Right lobe of liver (tissue), 6 donors: Measurements from ENCODE around the gene DAPK1. TPM values are rescaled to one million over a fixed set of nuclear protein-coding genes. Genes with fewer than 3 reads are reported as not detected.

Source experiments
- ATAC-seq, 4 donors: fragments of 200-7000 bp; cut with Tn5 transposase; one replicate each; pipeline ENCODE4 v1.9.1; 2020; ENCODE audit warnings: mild to moderate bottlenecking in 4 of 4, moderate library complexity in 4 of 4
- DNase-seq, 3 donors: peaks; one replicate each; pipeline ENCODE4 v3.0.0-alpha.2; 2020
- H3K27ac ChIP-seq, 3 donors: fragments of 200-600 bp; one replicate each; pipeline ENCODE4 v1.8.0; 2022
- H3K27me3 ChIP-seq, 2 donors: fragments of 200-600 bp; one replicate each; pipeline ENCODE4 v1.8.0; 2022
- H3K36me3 ChIP-seq, 4 donors: fragments of 200-600 bp; sonication (generic) in 1 of 4; one replicate each; pipeline versions ENCODE4 v1.5.1 to v1.8.0; 2017 to 2022; ENCODE audit warnings: control low read depth in 1 of 4
- H3K4me1 ChIP-seq, 4 donors: fragments of 200-600 bp; sonication (generic) in 1 of 4; one replicate each; pipeline versions ENCODE4 v1.5.1 to v1.8.0; 2017 to 2022; ENCODE audit warnings: control low read depth in 1 of 4
- H3K4me3 ChIP-seq, 3 donors: fragments of 200-600 bp; one replicate each; pipeline ENCODE4 v1.8.0; 2022
- H3K9me3 ChIP-seq, 4 donors: fragments of 200-600 bp; sonication (generic) in 1 of 4; one replicate each; pipeline versions ENCODE4 v1.5.1 to v1.8.0; 2017 to 2022; ENCODE audit warnings: control low read depth in 1 of 4
- POLR2A ChIP-seq: fragments of 450-650 bp; IDR thresholded peaks from one replicate; pipeline ENCODE4 v1.6.1; 2017; ENCODE audit warnings: antibody characterized with exemption, mild to moderate bottlenecking
- WGBS: methylation state at CpG from one replicate; pipeline ENCODE4 v1.1.6; 2018; ENCODE audit warnings: low coverage, low lambda C conversion rate; ENCODE audit not compliant: insufficient coverage; ENCODE audit errors: missing lambda C conversion rate; 5-methylcytosine and 5-hydroxymethylcytosine counted together
- intact Hi-C, 2 donors: fragments of 100-400 bp; cut with DNase I; formaldehyde crosslinking; loops; one replicate each; pipeline versions ENCODE4 v1.11.2 to v1.14.1; 2022
- total RNA-seq, 6 experiments: library from RNA; depleted of rRNA in 2 of 6; stranded (reverse); fragments of >200 nt in 2 of 6; fragmentation: NEBNext Ultra II Directional in 3 of 6; extraction: Animal tissue kit (Norgen Biotek cat#: 25700) in 3 of 6; gene quantifications; one replicate each; pipeline versions ENCODE4 v1.1.0 to v1.2.4, GENCODE V29; 2016 to 2023
- TF ChIP-seq, protein P1 (sequence below), 4 donors: fragments of 200-600 bp in 3 of 4; fragments of 450-650 bp in 1 of 4; IDR thresholded peaks; one replicate each; pipeline versions ENCODE4 v1.5.1 to v1.8.0; 2016 to 2022; ENCODE audit warnings: antibody characterized with exemption in 4 of 4, mild to moderate bottlenecking in 2 of 4
- donor health status: DM: no; HTN: yes; CAD: no.
- donor health status: DM: no; HTN: no; CAD: no.
- donor health status: DM: no; HTN: no; CAD: no.
- donor health status: DM: no; HTN: yes; CAD: no.
- donor health status: DM: no; HTN: yes; CAD: no.

The DAPK1 gene
- total RNA-seq, 6 experiments from 2014 or later, result 17.4 to 55.0 (median 33.9) TPM

DNA sequence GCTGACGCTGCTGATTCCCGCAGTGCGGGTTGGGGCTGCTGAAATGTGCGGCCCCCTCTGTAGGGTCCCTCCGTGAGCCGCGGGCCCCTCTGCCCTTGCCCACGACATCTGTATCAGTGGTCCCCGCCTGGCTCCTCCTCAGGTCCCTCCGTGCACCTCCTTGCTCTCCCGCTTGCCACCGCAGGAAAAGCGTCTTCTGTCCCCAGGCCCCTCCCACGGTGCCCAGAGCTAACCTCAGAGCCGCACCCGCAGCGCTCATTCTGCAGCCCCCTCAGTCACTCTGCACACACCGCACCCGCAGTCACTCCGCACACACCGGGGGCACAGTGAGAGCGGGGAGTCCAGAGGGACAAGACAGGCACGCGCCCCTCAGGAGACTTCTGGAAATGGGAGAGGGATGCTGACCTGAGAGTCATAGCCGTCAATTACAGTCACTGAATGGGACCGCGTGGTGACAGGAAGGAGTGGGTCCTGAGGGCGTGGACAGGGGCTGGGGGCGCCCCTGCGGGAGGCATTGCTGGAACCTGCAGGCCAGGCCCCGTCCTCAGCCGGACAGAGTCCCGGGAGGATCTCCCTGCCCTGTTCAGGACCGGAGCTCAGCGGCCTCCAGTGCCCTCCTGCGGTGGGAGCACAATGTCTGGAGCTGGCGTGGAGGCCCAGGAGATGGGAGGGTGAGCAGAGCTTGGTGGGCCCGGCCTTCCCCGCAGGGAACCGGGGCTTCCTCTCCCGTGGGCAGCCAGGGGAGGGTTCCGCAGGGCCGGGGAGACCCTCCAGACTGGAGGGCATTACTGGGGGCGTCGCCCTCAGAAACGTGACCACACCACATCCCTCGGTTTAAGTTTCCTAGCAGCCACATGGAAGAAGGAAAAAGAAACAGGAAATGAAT lies 162.1 kb downstream of the DAPK1 start:
- H3K36me3 ChIP-seq, result peaks cover 2 to 16% (median 7%) of the 10 kb centered on the region in 4 donors
- H3K9me3 ChIP-seq, result no peaks in the 10 kb centered on the region
- DNase-seq (no peak), ATAC-seq (no peak)
- no peaks in the 10 kb centered on the region for H3K27me3 ChIP-seq
- H3K4me1 ChIP-seq, result no peaks in the 10 kb centered on the region
- H3K4me3 ChIP-seq, result no peak overlapping the region
- WGBS, result 95% methylated on average over 12 of the region's 47 CpGs
- intact Hi-C loops, result loop anchor here (5.0 to 10.0 kb wide), 3 partner anchors 145 to 325 kb away; no protein-coding TSS in a partner anchor
- no peak overlapping the region for H3K27ac ChIP-seq
- no peak for TF ChIP-seq POLR2A
- TF ChIP-seq, protein P1, sequence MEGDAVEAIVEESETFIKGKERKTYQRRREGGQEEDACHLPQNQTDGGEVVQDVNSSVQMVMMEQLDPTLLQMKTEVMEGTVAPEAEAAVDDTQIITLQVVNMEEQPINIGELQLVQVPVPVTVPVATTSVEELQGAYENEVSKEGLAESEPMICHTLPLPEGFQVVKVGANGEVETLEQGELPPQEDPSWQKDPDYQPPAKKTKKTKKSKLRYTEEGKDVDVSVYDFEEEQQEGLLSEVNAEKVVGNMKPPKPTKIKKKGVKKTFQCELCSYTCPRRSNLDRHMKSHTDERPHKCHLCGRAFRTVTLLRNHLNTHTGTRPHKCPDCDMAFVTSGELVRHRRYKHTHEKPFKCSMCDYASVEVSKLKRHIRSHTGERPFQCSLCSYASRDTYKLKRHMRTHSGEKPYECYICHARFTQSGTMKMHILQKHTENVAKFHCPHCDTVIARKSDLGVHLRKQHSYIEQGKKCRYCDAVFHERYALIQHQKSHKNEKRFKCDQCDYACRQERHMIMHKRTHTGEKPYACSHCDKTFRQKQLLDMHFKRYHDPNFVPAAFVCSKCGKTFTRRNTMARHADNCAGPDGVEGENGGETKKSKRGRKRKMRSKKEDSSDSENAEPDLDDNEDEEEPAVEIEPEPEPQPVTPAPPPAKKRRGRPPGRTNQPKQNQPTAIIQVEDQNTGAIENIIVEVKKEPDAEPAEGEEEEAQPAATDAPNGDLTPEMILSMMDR (IDR thresholded peaks at IDR 0.05), result no peak

GRCh38 chr9:87661241-87661640 lies 163.6 kb downstream of the DAPK1 start:
- ATAC-seq (no peak), DNase-seq (no peak)
- H3K4me3 ChIP-seq, result no peak overlapping the region
- no peaks in the 10 kb centered on the region for H3K27me3 ChIP-seq
- H3K9me3 ChIP-seq, result peaks cover 0 to under 1% (median 0%) of the 10 kb centered on the region in 4 donors
- no peak overlapping the region for H3K27ac ChIP-seq
- no peaks in the 10 kb centered on the region for H3K4me1 ChIP-seq
- WGBS, result 88% methylated on average over 1 of the region's 1 CpG
- H3K36me3 ChIP-seq, result peaks cover 0 to 16% (median 7%) of the 10 kb centered on the region in 4 donors
- TF ChIP-seq, protein P1 (IDR thresholded peaks at IDR 0.05), result no peak
- no peak for TF ChIP-seq POLR2A
- intact Hi-C loops, result loop anchor here (5.0 to 10.0 kb wide), 2 partner anchors 324 to 326 kb away; no protein-coding TSS in a partner anchor

DNA sequence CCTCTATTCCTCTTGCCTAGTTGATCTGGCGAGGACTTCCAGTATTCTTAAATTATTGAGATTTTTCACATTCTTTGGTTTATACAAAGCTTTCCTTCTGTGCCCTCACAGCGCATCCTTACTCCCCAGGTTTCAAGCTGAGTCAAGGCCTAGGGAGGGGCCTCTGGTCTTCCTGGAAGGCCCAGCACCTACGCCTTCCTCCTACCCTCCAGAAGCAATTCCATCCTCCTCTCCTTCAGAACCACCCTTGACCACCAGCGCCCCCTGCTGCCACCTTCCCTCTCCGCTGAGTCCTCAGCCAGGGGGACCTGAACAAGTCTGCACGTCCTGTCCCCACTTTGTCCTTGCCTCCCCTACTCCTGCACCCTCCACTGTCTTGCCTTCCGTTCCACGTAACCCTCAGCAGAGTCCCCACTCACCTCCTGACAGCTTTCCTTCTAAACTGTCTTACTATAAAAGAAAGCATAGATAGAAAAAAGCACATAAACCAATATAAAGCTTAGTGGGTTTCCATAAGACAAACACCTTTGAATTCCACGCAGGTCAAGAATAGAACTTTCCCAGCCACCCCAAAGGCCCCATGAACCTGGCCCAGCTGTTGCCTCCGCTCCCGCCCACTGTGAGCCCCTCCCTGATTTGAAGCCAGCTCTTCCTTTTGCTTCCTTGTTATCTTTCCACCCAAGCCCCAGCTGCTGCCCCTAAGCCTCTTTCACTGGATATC lies 165.3 kb downstream of the DAPK1 start:
- intact Hi-C loops, result loop anchor here (5.0 to 10.0 kb wide), 2 partner anchors 326 to 328 kb away; no protein-coding TSS in a partner anchor
- TF ChIP-seq, protein P1 (IDR thresholded peaks at IDR 0.05), result peak; percentile 73 to 82 (median 78)
- TF ChIP-seq POLR2A, result no peak
- H3K27me3 ChIP-seq, result no peaks in the 10 kb centered on the region
- H3K27ac ChIP-seq, result no peak overlapping the region
- WGBS, result 65% methylated on average over 11 of the region's 11 CpGs
- peaks cover 0 to 3% (median 0%) of the 10 kb centered on the region in 4 donors for H3K9me3 ChIP-seq
- no peaks in the 10 kb centered on the region for H3K4me1 ChIP-seq
- DNase-seq (peak; percentile 81 to 83 (median 82)), ATAC-seq (peak; percentile 84 to 92 (median 88))
- no peak overlapping the region for H3K4me3 ChIP-seq
- peaks cover under 1 to 21% (median 6%) of the 10 kb centered on the region in 4 donors for H3K36me3 ChIP-seq

DNA sequence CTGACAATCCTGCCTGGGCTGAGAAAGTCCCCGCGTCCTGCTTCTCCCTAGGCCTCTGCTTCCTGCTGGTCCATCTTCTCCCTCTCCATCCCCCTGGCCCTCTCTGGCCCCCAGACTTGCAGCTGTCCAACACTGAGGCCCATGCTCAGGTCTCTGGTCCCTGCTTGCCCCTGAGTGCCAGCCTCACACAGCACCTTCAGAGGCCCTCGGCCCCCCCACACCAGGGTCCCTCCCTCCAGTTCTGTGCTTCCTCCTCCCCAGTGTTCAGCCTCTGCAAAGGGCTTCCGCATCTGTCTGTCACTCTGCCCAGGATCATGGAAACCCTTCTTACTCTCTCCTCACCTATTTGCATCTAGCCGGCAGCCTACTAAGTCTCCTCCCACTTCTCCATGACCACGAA lies 165.9 kb downstream of the DAPK1 start:
- ATAC-seq, result no peak
- Histone ChIP-seq H3K9me3 (peaks cover 0 to 3% (median 0%) of the 10 kb centered on the region in 4 donors), H3K27ac (no peak overlapping the region), H3K4me1 (no peaks in the 10 kb centered on the region), H3K36me3 (peaks cover 0 to 19% (median 5%) of the 10 kb centered on the region in 4 donors), H3K27me3 (no peaks in the 10 kb centered on the region), H3K4me3 (no peak overlapping the region)
- no peak for DNase-seq
- intact Hi-C loops, result loop anchor here (5.0 to 10.0 kb wide), 2 partner anchors 326 to 329 kb away; no protein-coding TSS in a partner anchor
- TF ChIP-seq, protein P1 (IDR thresholded peaks at IDR 0.05), result no peak
- no peak for TF ChIP-seq POLR2A
- WGBS, result 89% methylated on average over 5 of the region's 6 CpGs
